ENCODE data around the gene PAPOLB. TPM values are rescaled to one million over a fixed set of nuclear protein-coding genes. Genes with fewer than 3 reads are reported as not detected.

The PAPOLB gene
- polyA plus RNA-seq, 3 donors, result 0.04 to 0.09 (median 0.06) TPM

GRCh38 chr7:4824120-4824775 lies 37.6 kb downstream of the PAPOLB start:
- DNase-seq, result no peak

- no peak for DNase-seq
Measured at GRCh38 chr7:4823441-4824119, 38.2 kb downstream of the PAPOLB start.

- no peak for DNase-seq
Measured at GRCh38 chr7:4822677-4823076, 39.2 kb downstream of the PAPOLB start.

- no peak for DNase-seq
Measured at GRCh38 chr7:4820967-4821471, 40.8 kb downstream of the PAPOLB start.

- DNase-seq, result no peak
Measured at GRCh38 chr7:4820405-4820966, 41.3 kb downstream of the PAPOLB start.

- DNase-seq, result no peak
Measured at GRCh38 chr7:4819560-4820404, 42.0 kb downstream of the PAPOLB start.

GRCh38 chr7:4818000-4818794 lies 43.6 kb downstream of the PAPOLB start:
- DNase-seq, result no peak

- no peak for DNase-seq
Measured at GRCh38 chr7:4817178-4817901, 44.5 kb downstream of the PAPOLB start.

- DNase-seq, result no peak
Measured at GRCh38 chr7:4816419-4817080, 45.3 kb downstream of the PAPOLB start.

- no peak for DNase-seq
Measured at GRCh38 chr7:4815609-4816418, 46.0 kb downstream of the PAPOLB start.

- DNase-seq, result no peak
Measured at GRCh38 chr7:4815121-4815520, 46.7 kb downstream of the PAPOLB start.

GRCh38 chr7:4814433-4814832 lies 47.4 kb downstream of the PAPOLB start:
- no peak for DNase-seq

GRCh38 chr7:4809666-4810065 lies 52.2 kb downstream of the PAPOLB start:
- DNase-seq, result no peak

- DNase-seq, result no peak
Measured at GRCh38 chr7:4809091-4809591, 52.7 kb downstream of the PAPOLB start.

GRCh38 chr7:4808565-4808964 lies 53.3 kb downstream of the PAPOLB start:
- no peak for DNase-seq

GRCh38 chr7:4808026-4808425 lies 53.8 kb downstream of the PAPOLB start:
- no peak for DNase-seq

Measured in renal pelvis (tissue), 4 donors.